Parathyroid adenoma (tissue), 2 donors: ENCODE results near the gene GRAMD4.

ENCODE experiments used
- H2AFZ ChIP-seq: fragments of 300-600 bp; sonication (generic); one replicate; pipeline ENCODE4 v1.7.0; 2017; ENCODE audit warnings: antibody characterized with exemption, mild to moderate bottlenecking
- H3K27ac ChIP-seq: fragments of 300-600 bp; sonication (generic); one replicate; pipeline ENCODE4 v1.7.0; 2017
- H3K27me3 ChIP-seq: fragments of 300-600 bp; sonication (generic); one replicate; pipeline ENCODE4 v1.7.0; 2017; ENCODE audit warnings: low read length; ENCODE audit not compliant: control insufficient read depth, insufficient read depth
- H3K36me3 ChIP-seq: fragments of 300-600 bp; sonication (generic); one replicate; pipeline ENCODE4 v1.7.0; 2017; ENCODE audit warnings: low read length; ENCODE audit not compliant: control insufficient read depth, insufficient read depth
- H3K4me1 ChIP-seq: fragments of 300-600 bp; sonication (generic); one replicate; pipeline ENCODE4 v1.7.0; 2017; ENCODE audit warnings: control low read depth
- H3K4me2 ChIP-seq: fragments of 300-600 bp; sonication (generic); one replicate; pipeline ENCODE4 v1.7.0; 2017; ENCODE audit warnings: low read length
- H3K4me3 ChIP-seq: fragments of 300-600 bp; sonication (generic); one replicate; pipeline ENCODE4 v1.7.0; 2017; ENCODE audit warnings: low read depth, low read length
- H3K79me2 ChIP-seq: fragments of 300-600 bp; sonication (generic); one replicate; pipeline ENCODE4 v1.7.0; 2017; ENCODE audit warnings: control low read depth
- H3K9ac ChIP-seq: fragments of 300-600 bp; sonication (generic); one replicate; pipeline ENCODE4 v1.7.0; 2017; ENCODE audit warnings: mild to moderate bottlenecking
- H3K9me3 ChIP-seq: fragments of 300-600 bp; sonication (generic); one replicate; pipeline ENCODE4 v1.7.0; 2017; ENCODE audit warnings: low read length; ENCODE audit not compliant: control insufficient read depth
- CTCF ChIP-seq: fragments of 300-600 bp; sonication (generic); IDR thresholded peaks from one replicate; pipeline ENCODE4 v1.7.0; 2017; ENCODE audit warnings: antibody characterized with exemption, mild to moderate bottlenecking
- donor health status: primary hyperparathyroidism.

GRAMD4 gene

DNA sequence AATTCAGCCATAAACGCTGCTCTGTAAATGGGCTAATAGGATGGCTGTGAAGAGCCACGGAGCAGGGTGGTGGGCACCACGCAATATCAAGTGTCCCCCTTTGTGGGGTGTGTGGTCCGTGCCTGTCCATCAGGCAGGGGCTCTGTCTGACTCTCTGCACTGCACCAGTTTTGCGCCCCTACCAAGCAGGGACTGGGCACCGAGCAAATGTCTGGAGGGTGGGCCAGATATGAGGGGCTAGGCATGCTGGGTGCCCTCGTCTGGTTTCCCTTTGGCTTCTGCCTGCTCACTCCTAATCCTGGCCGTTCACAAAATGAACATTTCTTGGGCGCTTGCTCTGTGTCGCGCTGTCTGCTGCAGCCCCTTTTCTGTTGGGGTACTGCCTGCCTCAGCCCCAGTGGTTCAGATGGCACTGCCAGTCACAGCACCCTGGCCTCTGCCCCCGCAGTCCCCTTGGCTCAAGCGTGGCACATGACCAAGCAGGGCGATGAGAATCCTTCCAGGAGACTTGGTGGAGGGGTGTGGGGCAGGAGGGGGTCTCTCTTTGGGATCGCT, 45.7 kb upstream of the GRAMD4 start:
- Histone ChIP-seq H3K36me3 (no peaks in the 10 kb centered on the region), H3K27ac (no peak overlapping the region), H3K9ac (no peak overlapping the region), H3K9me3 (no peaks in the 10 kb centered on the region), H3K27me3 (no peaks in the 10 kb centered on the region), H3K4me1 (no peaks in the 10 kb centered on the region), H2AFZ (no peak overlapping the region), H3K4me3 (no peak overlapping the region), H3K4me2 (no peak overlapping the region), H3K79me2 (no peaks in the 10 kb centered on the region)
- TF ChIP-seq CTCF = no peak

GRCh38 chr22:46574993-46575910, 44.9 kb upstream of the GRAMD4 start:
- TF ChIP-seq CTCF = no peak
- Histone ChIP-seq H3K79me2 (no peaks in the 10 kb centered on the region), H3K4me1 (no peaks in the 10 kb centered on the region), H3K27ac (no peak overlapping the region), H3K4me2 (no peak overlapping the region), H3K4me3 (no peak overlapping the region), H3K36me3 (no peaks in the 10 kb centered on the region), H3K9me3 (no peaks in the 10 kb centered on the region), H3K9ac (no peak overlapping the region), H2AFZ (no peak overlapping the region), H3K27me3 (no peaks in the 10 kb centered on the region)

GRCh38 chr22:46575911-46576555, 44.2 kb upstream of the GRAMD4 start:
- Histone ChIP-seq H3K9ac (no peak overlapping the region), H3K27me3 (no peaks in the 10 kb centered on the region), H3K79me2 (no peaks in the 10 kb centered on the region), H3K36me3 (no peaks in the 10 kb centered on the region), H3K27ac (no peak overlapping the region), H3K9me3 (no peaks in the 10 kb centered on the region), H3K4me3 (peak overlapping the region; percentile 41), H3K4me2 (peak overlapping the region; percentile 80), H3K4me1 (no peaks in the 10 kb centered on the region), H2AFZ (peak overlapping the region; percentile 73)
- no peak for TF ChIP-seq CTCF

- Histone ChIP-seq H3K9ac (no peak overlapping the region), H3K4me2 (peak overlapping the region; percentile 80), H3K27me3 (no peaks in the 10 kb centered on the region), H3K79me2 (peaks cover 2% of the 10 kb centered on the region), H3K27ac (no peak overlapping the region), H2AFZ (peak overlapping the region; percentile 73), H3K36me3 (no peaks in the 10 kb centered on the region), H3K4me1 (no peaks in the 10 kb centered on the region), H3K9me3 (no peaks in the 10 kb centered on the region), H3K4me3 (peak overlapping the region; percentile 41)
- no peak for TF ChIP-seq CTCF
Measured at GRCh38 chr22:46576556-46577367, 43.4 kb upstream of the GRAMD4 start.
